HUDEP-2 (cell line): ENCODE measurements around the gene FAM124A.

Experiments used
- DNase-seq, 76 experiments: peaks; one replicate each; lab custom pipeline; 2025; ENCODE audit not compliant: unreplicated experiment in 76 of 76; lab: John Stamatoyannopoulos, UW

FAM124A gene

GRCh38 chr13:51329606-51330005 is 107.4 kb downstream of the FAM124A start:
- no peak for DNase-seq

- no peak for DNase-seq
These were observed 108.6 kb downstream of the FAM124A start for GRCh38 chr13:51330791-51331190.

GRCh38 chr13:51331354-51331861 is 109.2 kb downstream of the FAM124A start:
- no peak for DNase-seq

GRCh38 chr13:51332566-51333361 is 110.6 kb downstream of the FAM124A start:
- DNase-seq, result no peak

GRCh38 chr13:51333421-51333820 is 111.2 kb downstream of the FAM124A start:
- no peak for DNase-seq

- no peak for DNase-seq
These were observed 111.6 kb downstream of the FAM124A start for GRCh38 chr13:51333826-51334225.
